WTC11 (cell line): ENCODE data around the gene ASMT. TPM values are rescaled to one million over a fixed set of nuclear protein-coding genes. Genes with fewer than 3 reads are reported as not detected.
"Not testable (repeated sequence)": the region's sequence is repeated elsewhere in the genome, so short reads cannot be mapped to it uniquely, and the experiment has no call there.

Experiments
- ATAC-seq: fragments of 200-7000 bp; cut with Tn5 transposase; 2 replicates; pipeline ENCODE4 v1.10.0; 2021; ENCODE audit warnings: mild to moderate bottlenecking, moderate library complexity
- Bru-seq: library from RNA; stranded (reverse); fragments of 400-500 nt; gene quantifications from one replicate; lab custom pipeline; 2021; lab: Mats Ljungman, UMichigan
- CTCF ChIA-PET: fragments of 300-600 bp; sonication (Branson Sonifier 250); formaldehyde crosslinking; loops from one replicate; lab custom pipeline; 2021; ENCODE audit warnings: antibody characterized with exemption; lab: Charles Lee
- POLR2A ChIA-PET: fragments of 350-600 bp; sonication (Branson Sonifier 250); formaldehyde crosslinking; loops from one replicate; lab custom pipeline; 2021; ENCODE audit warnings: antibody characterized with exemption; lab: Charles Lee
- DNase-seq: peaks from one replicate; pipeline ENCODE4 v3.0.0; 2021; ENCODE audit warnings: low spot score
- H3K27ac Mint-ChIP-seq: 2 replicates; pipeline ENCODE4 v1.8.0; 2021; ENCODE audit warnings: mixed read lengths
- H3K27me3 Mint-ChIP-seq: 2 replicates; pipeline ENCODE4 v1.8.0; 2021; ENCODE audit warnings: low read depth, mild to moderate bottlenecking, moderate library complexity, mixed read lengths
- H3K36me3 Mint-ChIP-seq: 2 replicates; pipeline ENCODE4 v1.8.0; 2021; ENCODE audit warnings: mixed read lengths
- H3K4me1 Mint-ChIP-seq: 2 replicates; pipeline ENCODE4 v1.8.0; 2022; ENCODE audit warnings: mixed read lengths
- H3K4me3 Mint-ChIP-seq: 2 replicates; pipeline ENCODE4 v1.8.0; 2021; ENCODE audit warnings: mild to moderate bottlenecking, moderate library complexity, mixed read lengths
- H3K9me3 Mint-ChIP-seq: 2 replicates; pipeline ENCODE4 v1.8.0; 2021; ENCODE audit warnings: mixed read lengths
- ATF1 ChIP-seq: sonication (generic); formaldehyde crosslinking; IDR thresholded peaks from 2 replicates; pipeline ENCODE4 v1.8.1; 2023; ENCODE audit warnings: mild to moderate bottlenecking, moderate library complexity, missing genetic modification reagents
- CREM ChIP-seq: sonication (generic); formaldehyde crosslinking; IDR thresholded peaks from 2 replicates; pipeline ENCODE4 v1.8.1; 2022; ENCODE audit warnings: mild to moderate bottlenecking, missing genetic modification reagents, moderate library complexity
- CTCF ChIP-seq: fragments of 200-600 bp; IDR thresholded peaks from 2 replicates; pipeline ENCODE4 v1.8.0; 2022; ENCODE audit warnings: antibody characterized with exemption
- ELF4 ChIP-seq: sonication (generic); formaldehyde crosslinking; IDR thresholded peaks from 2 replicates; pipeline ENCODE4 v1.8.1; 2022; ENCODE audit warnings: low read depth, mild to moderate bottlenecking, moderate library complexity, missing genetic modification reagents
- FOXJ3 ChIP-seq: sonication (generic); formaldehyde crosslinking; IDR thresholded peaks from 2 replicates; pipeline ENCODE4 v1.9.0; 2021; ENCODE audit warnings: missing genetic modification reagents, mild to moderate bottlenecking, borderline replicate concordance
- FOXK1 ChIP-seq: sonication (generic); formaldehyde crosslinking; IDR thresholded peaks from 2 replicates; pipeline ENCODE4 v1.8.0; 2022; ENCODE audit warnings: mild to moderate bottlenecking, moderate library complexity, missing genetic modification reagents
- FOXP1 ChIP-seq: sonication (generic); formaldehyde crosslinking; IDR thresholded peaks from 2 replicates; pipeline ENCODE4 v1.8.0; 2022; ENCODE audit warnings: missing genetic modification reagents, mild to moderate bottlenecking, moderate library complexity, borderline replicate concordance
- GRHL2 ChIP-seq: fragments of 250-450 bp; sonication (Bioruptor Pico); IDR thresholded peaks from 2 replicates; pipeline ENCODE4 v1.8.0; 2022; ENCODE audit warnings: mild to moderate bottlenecking, moderate library complexity; ENCODE audit not compliant: insufficient replicate concordance, severe bottlenecking
- HMGA2 ChIP-seq: fragments of 250-450 bp; sonication (Bioruptor Pico); IDR thresholded peaks from 2 replicates; pipeline ENCODE4 v1.4.0; 2021; ENCODE audit warnings: mild to moderate bottlenecking, moderate library complexity
- IRF2 ChIP-seq: sonication (generic); formaldehyde crosslinking; IDR thresholded peaks from 2 replicates; pipeline ENCODE4 v1.8.0; 2022; ENCODE audit warnings: low read depth, missing genetic modification reagents, borderline replicate concordance
- MXD4 ChIP-seq: fragments of 250-450 bp; sonication (Bioruptor Pico); IDR thresholded peaks from 2 replicates; pipeline ENCODE4 v1.8.0; 2021; ENCODE audit warnings: mild to moderate bottlenecking, moderate library complexity, borderline replicate concordance
- NFATC4 ChIP-seq: fragments of 250-450 bp; sonication (Bioruptor Pico); IDR thresholded peaks from 2 replicates; pipeline ENCODE4 v1.9.0; 2021; ENCODE audit warnings: mild to moderate bottlenecking
- NFE2L1 ChIP-seq: sonication (generic); formaldehyde crosslinking; IDR thresholded peaks from 2 replicates; pipeline ENCODE4 v1.8.1; 2023; ENCODE audit warnings: missing genetic modification reagents
- SMAD3 ChIP-seq: sonication (generic); formaldehyde crosslinking; IDR thresholded peaks from 2 replicates; pipeline ENCODE4 v1.8.0; 2022; ENCODE audit warnings: missing genetic modification reagents, mild to moderate bottlenecking, borderline replicate concordance
- SOX15 ChIP-seq: fragments of 250-450 bp; sonication (Bioruptor Pico); IDR thresholded peaks from 2 replicates; pipeline ENCODE4 v1.9.0; 2021; ENCODE audit warnings: mild to moderate bottlenecking
- ZMAT4 ChIP-seq: fragments of 250-450 bp; sonication (Bioruptor Pico); IDR thresholded peaks from 2 replicates; pipeline ENCODE4 v1.9.0; 2021; ENCODE audit warnings: mild to moderate bottlenecking
- ZNF121 ChIP-seq: sonication (generic); formaldehyde crosslinking; IDR thresholded peaks from 2 replicates; pipeline ENCODE4 v1.8.0; 2023; ENCODE audit warnings: missing genetic modification reagents
- ZNF219 ChIP-seq: sonication (generic); formaldehyde crosslinking; IDR thresholded peaks from 2 replicates; pipeline ENCODE4 v1.8.0; 2023; ENCODE audit warnings: missing genetic modification reagents, mild to moderate bottlenecking, borderline replicate concordance
- ZNF416 ChIP-seq: fragments of 250-450 bp; sonication (Bioruptor Pico); IDR thresholded peaks from 2 replicates; pipeline ENCODE4 v1.9.0; 2021; ENCODE audit warnings: mild to moderate bottlenecking, inconsistent platforms
- long read RNA-seq, 3 experiments: library from RNA in 1 of 3; library from capped mRNA in 1 of 3; library from polyadenylated mRNA in 1 of 3; unstranded in 2 of 3; stranded (forward) in 1 of 3; transcript quantifications; one replicate each; pipeline ENCODE4 v2.0.0, GENCODE V29; 2021
- total RNA-seq: library from RNA; stranded (reverse); gene quantifications from 3 replicates; pipeline ENCODE4 v1.2.3, GENCODE V29; 2021
- TF ChIP-seq, protein P1 (sequence below): sonication (generic); formaldehyde crosslinking; IDR thresholded peaks from 2 replicates; pipeline ENCODE4 v1.8.0; 2022; ENCODE audit warnings: mild to moderate bottlenecking, missing genetic modification reagents
- TF ChIP-seq, protein P2 (sequence below): fragments of 250-450 bp; sonication (Bioruptor Pico); IDR thresholded peaks from 2 replicates; pipeline ENCODE4 v1.9.0; 2021; ENCODE audit warnings: mild to moderate bottlenecking
- TF ChIP-seq, protein P3 (sequence below): fragments of 250-450 bp; sonication (Bioruptor Pico); IDR thresholded peaks from 2 replicates; pipeline ENCODE4 v1.9.0; 2021; ENCODE audit warnings: mild to moderate bottlenecking, borderline replicate concordance

Gene ASMT
- total RNA-seq (0.32 to 0.87 TPM (median 0.33 TPM) in 3 replicates), Bru-seq, nascent RNA (percentile 8 among the genes with signal in this experiment)
- long read RNA-seq, experiment 1, partial matches to known transcripts: 0 of 2 reads
- long read RNA-seq, experiment 1, other reads (novel, unspliced or antisense): 0 of 2 reads
- long read RNA-seq, experiment 2: 0 reads
- long read RNA-seq, experiment 3, partial matches to known transcripts: 0 of 1 reads
- long read RNA-seq, experiment 3, other reads (novel, unspliced or antisense): 0 of 1 reads

GRCh38 chrX:1614927-1615326 is at the start of gene ASMT:
TSS of gene ASMT (plus strand) at chrX:1615059. CDS start at chrX:1615200, 141 bp downstream.
- H3K4me3 Mint-ChIP-seq: no peak within 1 kb of the TSS
- H3K27me3 Mint-ChIP-seq: no peaks in the 10 kb centered on the region
- ChIA-PET CTCF (no interaction called here), POLR2A (no interaction called here)
- H3K4me1 Mint-ChIP-seq: peaks cover 13% of the 10 kb centered on the region
- TF ChIP-seq ZNF219 (CRISPR knock-in tag): no peak
- TF ChIP-seq CREM (CRISPR knock-in tag): no peak
- TF ChIP-seq NFATC4: no peak
- TF ChIP-seq, protein P1, sequence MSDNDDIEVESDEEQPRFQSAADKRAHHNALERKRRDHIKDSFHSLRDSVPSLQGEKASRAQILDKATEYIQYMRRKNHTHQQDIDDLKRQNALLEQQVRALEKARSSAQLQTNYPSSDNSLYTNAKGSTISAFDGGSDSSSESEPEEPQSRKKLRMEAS: 0 out of 2 replicates have a peak, but pooled peaks have one; percentile 16
- TF ChIP-seq, all 79 proteins: peak for 1
- Mint-ChIP-seq H3K9me3 (no peaks in the 10 kb centered on the region), H3K36me3 (no peaks in the 10 kb centered on the region), H3K27ac (0 out of 2 replicates have a peak within 1 kb of the TSS, but pooled peaks have one; percentile 8)
- peak; percentile 28 for DNase-seq
- peak; percentile 80 for ATAC-seq

DNA sequence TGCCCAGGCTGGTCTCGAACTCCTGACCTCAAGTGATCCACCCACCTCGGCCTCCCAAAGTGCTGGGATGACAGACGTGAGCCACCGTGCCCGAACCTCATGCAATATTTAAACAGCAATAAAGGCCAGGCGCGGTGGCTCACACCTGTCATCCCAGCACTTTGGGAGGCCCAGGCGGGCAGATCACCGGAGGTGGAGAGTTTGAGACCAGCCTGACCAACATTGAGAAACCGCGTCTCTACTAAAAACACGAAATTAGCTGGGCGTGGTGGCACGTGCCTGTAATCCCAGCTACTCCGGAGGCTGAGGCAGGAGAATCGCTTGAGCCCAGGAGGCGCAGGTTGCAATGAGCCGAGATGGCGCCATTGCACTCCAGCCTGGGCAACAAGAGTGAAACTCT is 40.7 kb upstream of the ASMT start:
- DNase-seq, CTCF ChIA-PET, H3K9me3 Mint-ChIP-seq, H3K27ac Mint-ChIP-seq, H3K4me1 Mint-ChIP-seq, ATAC-seq, POLR2A ChIA-PET, H3K36me3 Mint-ChIP-seq, H3K27me3 Mint-ChIP-seq, H3K4me3 Mint-ChIP-seq: not testable (repeated sequence)

DNA sequence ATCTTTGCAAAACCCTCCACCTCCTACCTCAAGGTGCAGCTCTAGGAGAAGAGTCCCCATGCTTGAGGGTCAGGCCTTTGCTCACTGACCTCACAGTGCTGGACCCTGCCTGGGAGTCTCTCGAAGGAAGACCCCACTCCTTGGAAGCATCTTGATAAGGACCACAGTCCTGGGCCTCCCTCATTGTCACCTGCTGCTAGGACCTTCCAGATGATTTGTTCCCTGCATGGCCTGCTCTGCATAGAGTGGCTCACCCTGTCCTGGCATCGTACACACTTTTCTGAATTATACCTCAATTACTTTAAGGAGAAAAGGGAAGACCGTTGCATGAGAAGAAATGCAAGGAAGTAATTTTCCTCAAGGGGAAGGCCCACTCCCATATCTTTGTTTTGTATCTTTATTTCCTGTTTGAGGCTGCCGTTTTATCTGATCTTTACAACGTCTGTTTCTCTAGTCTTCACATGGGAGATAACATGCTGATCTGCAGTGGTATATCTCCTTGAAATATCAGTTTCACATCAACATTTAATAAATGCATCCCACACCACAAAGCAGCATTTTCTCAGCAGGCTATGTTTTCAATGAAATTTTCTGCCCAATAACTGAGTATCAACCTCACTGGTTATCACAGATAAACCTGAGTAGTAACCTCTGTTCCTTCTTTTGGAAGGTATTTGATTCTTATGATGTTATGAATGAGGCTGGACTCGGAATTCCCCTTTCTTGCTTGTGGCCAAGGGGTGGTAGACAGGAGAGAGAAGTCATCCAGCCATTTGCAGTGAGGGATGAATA is 38.5 kb upstream of the ASMT start:
- Mint-ChIP-seq H3K4me3 (no peak overlapping the region), H3K27me3 (no peaks in the 10 kb centered on the region), H3K27ac (no peak overlapping the region), H3K9me3 (peaks cover 18% of the 10 kb centered on the region), H3K36me3 (0 out of 2 replicates have a peak, but pooled peaks cover 3% of the 10 kb centered on the region), H3K4me1 (no peaks in the 10 kb centered on the region)
- ATAC-seq (no peak), DNase-seq (no peak)
- POLR2A ChIA-PET: no interaction called here
- CTCF ChIA-PET: no interaction called here
- no peak for TF ChIP-seq NFE2L1
- TF ChIP-seq, protein P2, sequence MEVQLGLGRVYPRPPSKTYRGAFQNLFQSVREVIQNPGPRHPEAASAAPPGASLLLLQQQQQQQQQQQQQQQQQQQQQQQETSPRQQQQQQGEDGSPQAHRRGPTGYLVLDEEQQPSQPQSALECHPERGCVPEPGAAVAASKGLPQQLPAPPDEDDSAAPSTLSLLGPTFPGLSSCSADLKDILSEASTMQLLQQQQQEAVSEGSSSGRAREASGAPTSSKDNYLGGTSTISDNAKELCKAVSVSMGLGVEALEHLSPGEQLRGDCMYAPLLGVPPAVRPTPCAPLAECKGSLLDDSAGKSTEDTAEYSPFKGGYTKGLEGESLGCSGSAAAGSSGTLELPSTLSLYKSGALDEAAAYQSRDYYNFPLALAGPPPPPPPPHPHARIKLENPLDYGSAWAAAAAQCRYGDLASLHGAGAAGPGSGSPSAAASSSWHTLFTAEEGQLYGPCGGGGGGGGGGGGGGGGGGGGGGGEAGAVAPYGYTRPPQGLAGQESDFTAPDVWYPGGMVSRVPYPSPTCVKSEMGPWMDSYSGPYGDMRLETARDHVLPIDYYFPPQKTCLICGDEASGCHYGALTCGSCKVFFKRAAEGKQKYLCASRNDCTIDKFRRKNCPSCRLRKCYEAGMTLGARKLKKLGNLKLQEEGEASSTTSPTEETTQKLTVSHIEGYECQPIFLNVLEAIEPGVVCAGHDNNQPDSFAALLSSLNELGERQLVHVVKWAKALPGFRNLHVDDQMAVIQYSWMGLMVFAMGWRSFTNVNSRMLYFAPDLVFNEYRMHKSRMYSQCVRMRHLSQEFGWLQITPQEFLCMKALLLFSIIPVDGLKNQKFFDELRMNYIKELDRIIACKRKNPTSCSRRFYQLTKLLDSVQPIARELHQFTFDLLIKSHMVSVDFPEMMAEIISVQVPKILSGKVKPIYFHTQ (CRISPR knock-in tag): no peak
- TF ChIP-seq ZMAT4 (CRISPR knock-in tag): no peak
- TF ChIP-seq ATF1: no peak
- TF ChIP-seq MXD4 (CRISPR knock-in tag): no peak
- TF ChIP-seq FOXK1 (CRISPR knock-in tag): no peak
- TF ChIP-seq CTCF: no peak
- TF ChIP-seq SMAD3 (CRISPR knock-in tag): no peak
- no peak for TF ChIP-seq FOXP1 (CRISPR knock-in tag)
- TF ChIP-seq ZNF121: no peak
- TF ChIP-seq ELF4 (CRISPR knock-in tag): no peak
- no peak for TF ChIP-seq SOX15
- TF ChIP-seq, protein P3, sequence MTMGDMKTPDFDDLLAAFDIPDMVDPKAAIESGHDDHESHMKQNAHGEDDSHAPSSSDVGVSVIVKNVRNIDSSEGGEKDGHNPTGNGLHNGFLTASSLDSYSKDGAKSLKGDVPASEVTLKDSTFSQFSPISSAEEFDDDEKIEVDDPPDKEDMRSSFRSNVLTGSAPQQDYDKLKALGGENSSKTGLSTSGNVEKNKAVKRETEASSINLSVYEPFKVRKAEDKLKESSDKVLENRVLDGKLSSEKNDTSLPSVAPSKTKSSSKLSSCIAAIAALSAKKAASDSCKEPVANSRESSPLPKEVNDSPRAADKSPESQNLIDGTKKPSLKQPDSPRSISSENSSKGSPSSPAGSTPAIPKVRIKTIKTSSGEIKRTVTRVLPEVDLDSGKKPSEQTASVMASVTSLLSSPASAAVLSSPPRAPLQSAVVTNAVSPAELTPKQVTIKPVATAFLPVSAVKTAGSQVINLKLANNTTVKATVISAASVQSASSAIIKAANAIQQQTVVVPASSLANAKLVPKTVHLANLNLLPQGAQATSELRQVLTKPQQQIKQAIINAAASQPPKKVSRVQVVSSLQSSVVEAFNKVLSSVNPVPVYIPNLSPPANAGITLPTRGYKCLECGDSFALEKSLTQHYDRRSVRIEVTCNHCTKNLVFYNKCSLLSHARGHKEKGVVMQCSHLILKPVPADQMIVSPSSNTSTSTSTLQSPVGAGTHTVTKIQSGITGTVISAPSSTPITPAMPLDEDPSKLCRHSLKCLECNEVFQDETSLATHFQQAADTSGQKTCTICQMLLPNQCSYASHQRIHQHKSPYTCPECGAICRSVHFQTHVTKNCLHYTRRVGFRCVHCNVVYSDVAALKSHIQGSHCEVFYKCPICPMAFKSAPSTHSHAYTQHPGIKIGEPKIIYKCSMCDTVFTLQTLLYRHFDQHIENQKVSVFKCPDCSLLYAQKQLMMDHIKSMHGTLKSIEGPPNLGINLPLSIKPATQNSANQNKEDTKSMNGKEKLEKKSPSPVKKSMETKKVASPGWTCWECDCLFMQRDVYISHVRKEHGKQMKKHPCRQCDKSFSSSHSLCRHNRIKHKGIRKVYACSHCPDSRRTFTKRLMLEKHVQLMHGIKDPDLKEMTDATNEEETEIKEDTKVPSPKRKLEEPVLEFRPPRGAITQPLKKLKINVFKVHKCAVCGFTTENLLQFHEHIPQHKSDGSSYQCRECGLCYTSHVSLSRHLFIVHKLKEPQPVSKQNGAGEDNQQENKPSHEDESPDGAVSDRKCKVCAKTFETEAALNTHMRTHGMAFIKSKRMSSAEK (CRISPR knock-in tag): no peak
- TF ChIP-seq IRF2 (CRISPR knock-in tag): no peak
- TF ChIP-seq HMGA2 (CRISPR knock-in tag): no peak
- no peak for TF ChIP-seq GRHL2
- TF ChIP-seq FOXJ3 (CRISPR knock-in tag): no peak
- no peak for TF ChIP-seq ZNF416 (CRISPR knock-in tag)
